HepG2 (cell line): Measurements from ENCODE around the gene CCDC117. TPM values are rescaled to one million over a fixed set of nuclear protein-coding genes. Genes with fewer than 3 reads are reported as not detected.

ENCODE experiments used
- CAMTA2 ChIP-seq: sonication (generic); formaldehyde crosslinking; IDR thresholded peaks from 2 replicates; pipeline ENCODE4 v1.4.0; 2020; ENCODE audit warnings: mild to moderate bottlenecking, missing genetic modification reagents, borderline replicate concordance
- CBX1 ChIP-seq: IDR thresholded peaks from one replicate; pipeline ENCODE4 v1.6.1; 2016; ENCODE audit warnings: antibody characterized with exemption, low read depth
- CCDC6 ChIP-seq: sonication (generic); formaldehyde crosslinking; IDR thresholded peaks from 2 replicates; pipeline ENCODE4 v1.8.1; 2022; ENCODE audit warnings: mild to moderate bottlenecking, missing genetic modification reagents, moderate library complexity
- EEA1 ChIP-seq: sonication (generic); formaldehyde crosslinking; IDR thresholded peaks from 2 replicates; pipeline ENCODE4 v1.5.1; 2020; ENCODE audit warnings: mild to moderate bottlenecking, missing genetic modification reagents, borderline replicate concordance
- HOMEZ ChIP-seq: IDR thresholded peaks from 2 replicates; pipeline ENCODE4 v1.6.1; 2016; ENCODE audit warnings: low read depth
- HOXA7 ChIP-seq: sonication (generic); formaldehyde crosslinking; IDR thresholded peaks from 2 replicates; pipeline ENCODE4 v1.8.1; 2022; ENCODE audit warnings: mild to moderate bottlenecking, missing genetic modification reagents, moderate library complexity
- KLF11 ChIP-seq: IDR thresholded peaks from 2 replicates; pipeline ENCODE4 v1.6.1; 2016; ENCODE audit warnings: missing compliant biosample characterization
- KLF9 ChIP-seq: IDR thresholded peaks from 2 replicates; pipeline ENCODE4 v1.6.1; 2016; ENCODE audit warnings: low read depth
- NFE2L1 ChIP-seq: sonication (generic); formaldehyde crosslinking; IDR thresholded peaks from 2 replicates; pipeline ENCODE4 v1.4.0; 2020; ENCODE audit warnings: missing genetic modification reagents, mild to moderate bottlenecking, borderline replicate concordance
- TRIM24 ChIP-seq: sonication (generic); formaldehyde crosslinking; IDR thresholded peaks from 2 replicates; pipeline ENCODE4 v1.8.0; 2022; ENCODE audit warnings: mild to moderate bottlenecking, missing genetic modification reagents
- ZBED4 ChIP-seq: sonication (generic); formaldehyde crosslinking; IDR thresholded peaks from 2 replicates; pipeline ENCODE4 v1.4.0; 2020; ENCODE audit warnings: missing genetic modification reagents, borderline replicate concordance
- ZNF24 ChIP-seq: fragments of 450-650 bp; IDR thresholded peaks from 2 replicates; pipeline ENCODE4 v1.6.1; 2017; ENCODE audit warnings: antibody characterized with exemption, mild to moderate bottlenecking
- ZNF333 ChIP-seq: sonication (generic); formaldehyde crosslinking; IDR thresholded peaks from 2 replicates; pipeline ENCODE4 v1.4.0; 2020; ENCODE audit warnings: mild to moderate bottlenecking, missing genetic modification reagents, borderline replicate concordance
- ZNF501 ChIP-seq: sonication (generic); formaldehyde crosslinking; IDR thresholded peaks from 2 replicates; pipeline ENCODE4 v1.5.1; 2020; ENCODE audit warnings: mild to moderate bottlenecking, moderate library complexity, missing genetic modification reagents
- ZNF629 ChIP-seq: sonication (generic); formaldehyde crosslinking; conservative IDR thresholded peaks from 2 replicates; pipeline ENCODE4 v1.5.0; 2020; ENCODE audit warnings: missing genetic modification reagents
- ZNF639 ChIP-seq: conservative IDR thresholded peaks from 2 replicates; pipeline ENCODE4 v1.6.1; 2018; ENCODE audit warnings: missing genetic modification reagents
- ZNF644 ChIP-seq: IDR thresholded peaks from 2 replicates; pipeline ENCODE4 v1.6.1; 2016; ENCODE audit warnings: low read depth
- polyA plus RNA-seq, 8 experiments: library from polyadenylated mRNA; depleted of rRNA in 3 of 8; stranded (reverse) in 7 of 8; unstranded in 1 of 8; fragments of >200 nt; fragmentation: Illumina TruSeq in 4 of 8; extraction: Trizol in 4 of 8; gene quantifications; 2 replicates each; pipeline versions ENCODE4 v1.2.1 to v1.2.3, GENCODE V29; 2011 to 2016; ENCODE audit warnings: low read depth in 4 of 8, missing spikeins in 1 of 8, mixed read lengths in 1 of 8; ENCODE audit not compliant: insufficient read depth in 1 of 8
- total RNA-seq, 5 experiments: library from RNA; depleted of rRNA; stranded (reverse); fragments of >200 nt; fragmentation: Illumina TruSeq; extraction: Trizol; gene quantifications; 2 replicates each; pipeline ENCODE4 v1.2.3, GENCODE V29; 2016; ENCODE audit warnings: low read depth in 1 of 5
- TF ChIP-seq, protein P1 (sequence below): sonication (generic); formaldehyde crosslinking; IDR thresholded peaks from 2 replicates; pipeline ENCODE4 v1.5.0; 2020; ENCODE audit warnings: mild to moderate bottlenecking, missing genetic modification reagents
- TF ChIP-seq, protein P2 (sequence below): sonication (generic); formaldehyde crosslinking; IDR thresholded peaks from 2 replicates; pipeline ENCODE4 v1.5.1; 2020; ENCODE audit warnings: mild to moderate bottlenecking, missing genetic modification reagents, moderate library complexity

CCDC117 gene
- total and polyA plus RNA-seq, 2 of the 13 experiments (the other 11 are each of a cell fraction or from before 2014, with no cell fraction given), result 12.6 to 34.2 TPM

GRCh38 chr22:28801845-28802594, 29.5 kb downstream of the CCDC117 start (continued):
- TF ChIP-seq, protein P1, sequence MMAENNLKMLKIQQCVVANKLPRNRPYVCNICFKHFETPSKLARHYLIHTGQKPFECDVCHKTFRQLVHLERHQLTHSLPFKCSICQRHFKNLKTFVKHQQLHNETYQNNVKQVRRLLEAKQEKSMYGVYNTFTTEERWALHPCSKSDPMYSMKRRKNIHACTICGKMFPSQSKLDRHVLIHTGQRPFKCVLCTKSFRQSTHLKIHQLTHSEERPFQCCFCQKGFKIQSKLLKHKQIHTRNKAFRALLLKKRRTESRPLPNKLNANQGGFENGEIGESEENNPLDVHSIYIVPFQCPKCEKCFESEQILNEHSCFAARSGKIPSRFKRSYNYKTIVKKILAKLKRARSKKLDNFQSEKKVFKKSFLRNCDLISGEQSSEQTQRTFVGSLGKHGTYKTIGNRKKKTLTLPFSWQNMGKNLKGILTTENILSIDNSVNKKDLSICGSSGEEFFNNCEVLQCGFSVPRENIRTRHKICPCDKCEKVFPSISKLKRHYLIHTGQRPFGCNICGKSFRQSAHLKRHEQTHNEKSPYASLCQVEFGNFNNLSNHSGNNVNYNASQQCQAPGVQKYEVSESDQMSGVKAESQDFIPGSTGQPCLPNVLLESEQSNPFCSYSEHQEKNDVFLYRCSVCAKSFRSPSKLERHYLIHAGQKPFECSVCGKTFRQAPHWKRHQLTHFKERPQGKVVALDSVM (CRISPR knock-in tag), result peak; percentile 54; the same call in 1 of the 2 replicates
- 0 out of 2 replicates have a peak, but pooled peaks have one; percentile 47 for TF ChIP-seq KLF11
- 0 out of 2 replicates have a peak, but pooled peaks have one; percentile 11 for TF ChIP-seq ZNF629 (CRISPR knock-in tag)
- TF ChIP-seq CCDC6 (CRISPR knock-in tag), result no peak
- TF ChIP-seq ZNF333 (CRISPR knock-in tag), result no peak
- no peak for TF ChIP-seq EEA1 (CRISPR knock-in tag)
- TF ChIP-seq HOXA7 (CRISPR knock-in tag), result no peak
- 0 out of 2 replicates have a peak, but pooled peaks have one; percentile 34 for TF ChIP-seq ZNF644 (CRISPR knock-in tag)
- TF ChIP-seq ZNF501 (CRISPR knock-in tag), result no peak
- TF ChIP-seq ZNF24, result no peak
- TF ChIP-seq NFE2L1 (CRISPR knock-in tag), result no peak
- 0 out of 2 replicates have a peak, but pooled peaks have one; percentile 70 for TF ChIP-seq KLF9
- TF ChIP-seq CBX1, result no peak
- no peak for TF ChIP-seq TRIM24 (CRISPR knock-in tag)
- TF ChIP-seq ZNF639 (CRISPR knock-in tag), result peak; percentile 56; the same call in 1 of the 2 replicates
- TF ChIP-seq, protein P2, sequence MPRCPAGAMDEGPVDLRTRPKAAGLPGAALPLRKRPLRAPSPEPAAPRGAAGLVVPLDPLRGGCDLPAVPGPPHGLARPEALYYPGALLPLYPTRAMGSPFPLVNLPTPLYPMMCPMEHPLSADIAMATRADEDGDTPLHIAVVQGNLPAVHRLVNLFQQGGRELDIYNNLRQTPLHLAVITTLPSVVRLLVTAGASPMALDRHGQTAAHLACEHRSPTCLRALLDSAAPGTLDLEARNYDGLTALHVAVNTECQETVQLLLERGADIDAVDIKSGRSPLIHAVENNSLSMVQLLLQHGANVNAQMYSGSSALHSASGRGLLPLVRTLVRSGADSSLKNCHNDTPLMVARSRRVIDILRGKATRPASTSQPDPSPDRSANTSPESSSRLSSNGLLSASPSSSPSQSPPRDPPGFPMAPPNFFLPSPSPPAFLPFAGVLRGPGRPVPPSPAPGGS, result no peak
- TF ChIP-seq HOMEZ, result peak; percentile 49; the same call in 1 of the 2 replicates
- TF ChIP-seq CAMTA2 (CRISPR knock-in tag), result no peak
- TF ChIP-seq ZBED4 (CRISPR knock-in tag), result peak; percentile 86; the same call in 1 of the 2 replicates
